K562 (cell line): ENCODE data around the gene TRIM47. TPM values are rescaled to one million over a fixed set of nuclear protein-coding genes. Genes with fewer than 3 reads are reported as not detected.

Source experiments
- EP400 ChIP-seq: fragments of 450-650 bp; IDR thresholded peaks from 2 replicates; pipeline ENCODE4 v1.6.1; 2017; ENCODE audit warnings: antibody characterized with exemption, mild to moderate bottlenecking, moderate library complexity
- GTF2A2 ChIP-seq: IDR thresholded peaks from 2 replicates; pipeline ENCODE4 v1.6.1; 2016; ENCODE audit warnings: mild to moderate bottlenecking, missing genetic modification characterization, missing compliant biosample characterization
- HMGN3 ChIP-seq: IDR thresholded peaks from 2 replicates; pipeline ENCODE4 v1.6.1; 2011; ENCODE audit warnings: borderline replicate concordance, low read depth, mild to moderate bottlenecking, mixed read lengths, low read length; ENCODE audit not compliant: insufficient read length; ENCODE audit errors: extremely low read depth
- MCM5 ChIP-seq: fragments of 450-650 bp; IDR thresholded peaks from 2 replicates; pipeline ENCODE4 v1.6.1; 2016; ENCODE audit warnings: low read depth
- NFE2L1 ChIP-seq: fragments of 450-650 bp; IDR thresholded peaks from 2 replicates; pipeline ENCODE4 v1.6.1; 2016; ENCODE audit warnings: missing genetic modification characterization, low read depth, mild to moderate bottlenecking, missing compliant biosample characterization, moderate library complexity, borderline replicate concordance
- RFX5 ChIP-seq: IDR thresholded peaks from 2 replicates; pipeline ENCODE4 v1.6.1; 2011; ENCODE audit warnings: low read depth, mild to moderate bottlenecking, improper control_type of control experiment, low read length
- SIN3B ChIP-seq: fragments of 450-650 bp; IDR thresholded peaks from 2 replicates; pipeline ENCODE4 v1.6.1; 2017; ENCODE audit warnings: low read depth, mild to moderate bottlenecking, moderate library complexity
- TAF15 ChIP-seq: fragments of 200-400 bp; formaldehyde crosslinking; IDR thresholded peaks from 2 replicates; pipeline ENCODE4 v1.6.1; 2017; ENCODE audit warnings: mild to moderate bottlenecking, low read depth, low read length, moderate library complexity
- ZBTB17 ChIP-seq: fragments of 450-650 bp; formaldehyde crosslinking; IDR thresholded peaks from 2 replicates; pipeline ENCODE4 v1.4.0; 2020; ENCODE audit warnings: mild to moderate bottlenecking
- ZNF232 ChIP-seq: sonication (generic); formaldehyde crosslinking; IDR thresholded peaks from 2 replicates; pipeline ENCODE4 v1.8.0; 2022; ENCODE audit warnings: mild to moderate bottlenecking, missing genetic modification reagents
- ZNF24 ChIP-seq: fragments of 450-650 bp; IDR thresholded peaks from 2 replicates; pipeline ENCODE4 v1.6.1; 2016
- ZNF316 ChIP-seq: fragments of 450-650 bp; IDR thresholded peaks from 2 replicates; pipeline ENCODE4 v1.6.1; 2016
- ZSCAN29 ChIP-seq: fragments of 450-650 bp; IDR thresholded peaks from 2 replicates; pipeline ENCODE4 v1.6.1; 2017
- polyA plus RNA-seq, 8 experiments: library from polyadenylated mRNA; depleted of rRNA in 4 of 8; stranded (reverse) in 5 of 8; unstranded in 3 of 8; fragments of >200 nt; fragmentation: Nextera tagmentation in 2 of 8; fragmentation: Illumina TruSeq in 1 of 8; extraction: Ambion mirVana in 2 of 8; extraction: Trizol in 1 of 8; gene quantifications; 2 replicates each; pipeline versions ENCODE4 v1.2.1 to v1.2.3, GENCODE V29; 2011 to 2014; ENCODE audit warnings: inconsistent platforms in 1 of 8, missing spikeins in 1 of 8
- total RNA-seq, 7 experiments: library from RNA; depleted of rRNA in 6 of 7; stranded (reverse); fragments of >200 nt in 6 of 7; fragmentation: Illumina TruSeq in 2 of 7; extraction: Trizol in 2 of 7; gene quantifications; 2 replicates each; pipeline versions ENCODE4 v1.2.1 to v1.2.3, GENCODE V29; 2011 to 2021; ENCODE audit warnings: low replicate concordance in 1 of 7
- TF ChIP-seq, protein P1 (sequence below): fragments of 450-650 bp; IDR thresholded peaks from 2 replicates; pipeline ENCODE4 v1.6.1; 2017; ENCODE audit warnings: antibody characterized with exemption
- TF ChIP-seq, protein P2 (sequence below): sonication (generic); formaldehyde crosslinking; IDR thresholded peaks from 2 replicates; pipeline ENCODE4 v1.8.1; 2023; ENCODE audit warnings: mild to moderate bottlenecking, missing genetic modification reagents
- TF ChIP-seq, protein P3 (sequence below): IDR thresholded peaks from 2 replicates; pipeline ENCODE4 v1.6.1; 2012; ENCODE audit warnings: low read depth, low read length, improper control_type of control experiment, borderline replicate concordance
- TF ChIP-seq, protein P4 (sequence below): fragments of 450-650 bp; IDR thresholded peaks from 2 replicates; pipeline ENCODE4 v1.6.1; 2016; ENCODE audit warnings: antibody characterized with exemption
- TF ChIP-seq, protein P5 (sequence below): fragments of 450-650 bp; formaldehyde crosslinking; IDR thresholded peaks from 2 replicates; pipeline ENCODE4 v1.4.0; 2020; ENCODE audit warnings: mild to moderate bottlenecking
- TF ChIP-seq, protein P6 (sequence below): fragments of 250-450 bp; sonication (Bioruptor Pico); IDR thresholded peaks from 2 replicates; pipeline ENCODE4 v1.5.1; 2021; ENCODE audit warnings: mild to moderate bottlenecking

TRIM47 gene
- total and polyA plus RNA-seq, 9 of the 15 experiments (the other 6 are each of a cell fraction or from before 2014, with no cell fraction given), result 0.56 to 6.1 (median 3.2) TPM

DNA sequence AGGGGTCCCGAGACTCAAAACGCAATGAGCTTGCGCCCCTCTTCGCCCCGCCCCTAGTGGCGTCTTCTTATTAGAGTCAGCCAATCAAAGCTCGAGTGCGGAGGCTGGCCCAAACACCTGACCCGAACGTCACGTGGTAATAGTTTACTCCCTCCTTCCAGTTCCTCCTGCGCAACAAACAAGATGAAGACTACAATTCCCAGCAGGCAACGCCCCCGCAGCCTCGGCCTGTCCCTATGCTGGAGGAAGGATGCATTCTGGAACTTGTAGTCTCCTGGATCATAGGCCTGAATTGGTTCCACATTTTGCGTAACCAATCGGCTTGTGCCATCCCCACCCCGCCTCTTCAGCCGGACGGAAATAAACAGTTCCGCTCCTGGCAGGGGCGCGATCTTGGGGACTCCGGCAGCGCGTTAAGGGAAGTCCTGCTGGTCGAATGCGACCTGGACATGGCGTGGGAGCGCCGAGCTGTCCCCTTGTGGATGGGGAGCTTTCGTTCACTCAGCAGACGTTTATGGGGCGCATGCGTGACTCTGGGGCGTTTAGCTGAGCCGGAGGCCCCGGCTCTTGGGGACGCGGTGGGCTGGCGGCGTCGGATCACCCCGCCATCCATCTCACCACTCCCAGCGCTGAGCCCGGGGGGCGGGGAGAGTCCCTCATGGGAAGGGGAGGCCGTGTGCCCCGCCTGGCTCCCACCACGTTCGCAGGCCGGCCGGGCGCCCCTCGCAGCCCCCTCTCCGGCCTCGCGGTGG, 22.9 kb downstream of the TRIM47 start, which contains the start of gene WBP2 (continued):
- TF ChIP-seq EP400, result peak; percentile 88
- TF ChIP-seq, protein P1, sequence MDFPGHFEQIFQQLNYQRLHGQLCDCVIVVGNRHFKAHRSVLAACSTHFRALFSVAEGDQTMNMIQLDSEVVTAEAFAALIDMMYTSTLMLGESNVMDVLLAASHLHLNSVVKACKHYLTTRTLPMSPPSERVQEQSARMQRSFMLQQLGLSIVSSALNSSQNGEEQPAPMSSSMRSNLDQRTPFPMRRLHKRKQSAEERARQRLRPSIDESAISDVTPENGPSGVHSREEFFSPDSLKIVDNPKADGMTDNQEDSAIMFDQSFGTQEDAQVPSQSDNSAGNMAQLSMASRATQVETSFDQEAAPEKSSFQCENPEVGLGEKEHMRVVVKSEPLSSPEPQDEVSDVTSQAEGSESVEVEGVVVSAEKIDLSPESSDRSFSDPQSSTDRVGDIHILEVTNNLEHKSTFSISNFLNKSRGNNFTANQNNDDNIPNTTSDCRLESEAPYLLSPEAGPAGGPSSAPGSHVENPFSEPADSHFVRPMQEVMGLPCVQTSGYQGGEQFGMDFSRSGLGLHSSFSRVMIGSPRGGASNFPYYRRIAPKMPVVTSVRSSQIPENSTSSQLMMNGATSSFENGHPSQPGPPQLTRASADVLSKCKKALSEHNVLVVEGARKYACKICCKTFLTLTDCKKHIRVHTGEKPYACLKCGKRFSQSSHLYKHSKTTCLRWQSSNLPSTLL, result no peak
- TF ChIP-seq, protein P2, sequence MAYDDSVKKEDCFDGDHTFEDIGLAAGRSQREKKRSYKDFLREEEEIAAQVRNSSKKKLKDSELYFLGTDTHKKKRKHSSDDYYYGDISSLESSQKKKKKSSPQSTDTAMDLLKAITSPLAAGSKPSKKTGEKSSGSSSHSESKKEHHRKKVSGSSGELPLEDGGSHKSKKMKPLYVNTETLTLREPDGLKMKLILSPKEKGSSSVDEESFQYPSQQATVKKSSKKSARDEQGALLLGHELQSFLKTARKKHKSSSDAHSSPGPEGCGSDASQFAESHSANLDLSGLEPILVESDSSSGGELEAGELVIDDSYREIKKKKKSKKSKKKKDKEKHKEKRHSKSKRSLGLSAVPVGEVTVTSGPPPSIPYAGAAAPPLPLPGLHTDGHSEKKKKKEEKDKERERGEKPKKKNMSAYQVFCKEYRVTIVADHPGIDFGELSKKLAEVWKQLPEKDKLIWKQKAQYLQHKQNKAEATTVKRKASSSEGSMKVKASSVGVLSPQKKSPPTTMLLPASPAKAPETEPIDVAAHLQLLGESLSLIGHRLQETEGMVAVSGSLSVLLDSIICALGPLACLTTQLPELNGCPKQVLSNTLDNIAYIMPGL (CRISPR knock-in tag), result 0 out of 2 replicates have a peak, but pooled peaks have one; percentile 43
- TF ChIP-seq TAF15, result peak; percentile 74; the same call in 1 of the 2 replicates
- no peak for TF ChIP-seq ZNF316
- TF ChIP-seq, protein P3, sequence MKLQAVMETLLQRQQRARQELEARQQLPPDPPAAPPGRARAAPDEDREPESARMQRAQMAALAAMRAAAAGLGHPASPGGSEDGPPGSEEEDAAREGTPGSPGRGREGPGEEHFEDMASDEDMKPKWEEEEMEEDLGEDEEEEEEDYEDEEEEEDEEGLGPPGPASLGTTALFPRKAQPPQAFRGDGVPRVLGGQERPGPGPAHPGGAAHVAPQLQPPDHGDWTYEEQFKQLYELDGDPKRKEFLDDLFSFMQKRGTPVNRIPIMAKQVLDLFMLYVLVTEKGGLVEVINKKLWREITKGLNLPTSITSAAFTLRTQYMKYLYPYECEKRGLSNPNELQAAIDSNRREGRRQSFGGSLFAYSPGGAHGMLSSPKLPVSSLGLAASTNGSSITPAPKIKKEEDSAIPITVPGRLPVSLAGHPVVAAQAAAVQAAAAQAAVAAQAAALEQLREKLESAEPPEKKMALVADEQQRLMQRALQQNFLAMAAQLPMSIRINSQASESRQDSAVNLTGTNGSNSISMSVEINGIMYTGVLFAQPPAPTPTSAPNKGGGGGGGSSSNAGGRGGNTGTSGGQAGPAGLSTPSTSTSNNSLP, result no peak
- TF ChIP-seq ZBTB17 (CRISPR knock-in tag), result peak; percentile 97
- TF ChIP-seq NFE2L1 (tag), result no peak
- peak; percentile 19 for TF ChIP-seq HMGN3
- TF ChIP-seq, protein P4, sequence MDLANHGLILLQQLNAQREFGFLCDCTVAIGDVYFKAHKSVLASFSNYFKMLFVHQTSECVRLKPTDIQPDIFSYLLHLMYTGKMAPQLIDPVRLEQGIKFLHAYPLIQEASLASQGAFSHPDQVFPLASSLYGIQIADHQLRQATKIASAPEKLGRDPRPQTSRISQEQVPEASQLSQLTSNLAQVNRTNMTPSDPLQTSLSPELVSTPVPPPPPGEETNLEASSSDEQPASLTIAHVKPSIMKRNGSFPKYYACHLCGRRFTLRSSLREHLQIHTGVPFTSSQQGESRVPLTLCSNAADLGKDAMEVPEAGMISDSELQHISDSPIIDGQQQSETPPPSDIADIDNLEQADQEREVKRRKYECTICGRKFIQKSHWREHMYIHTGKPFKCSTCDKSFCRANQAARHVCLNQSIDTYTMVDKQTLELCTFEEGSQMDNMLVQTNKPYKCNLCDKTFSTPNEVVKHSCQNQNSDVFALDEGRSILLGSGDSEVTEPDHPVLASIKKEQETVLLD, result peak; percentile 31; the same call in 1 of the 2 replicates
- TF ChIP-seq, protein P5, sequence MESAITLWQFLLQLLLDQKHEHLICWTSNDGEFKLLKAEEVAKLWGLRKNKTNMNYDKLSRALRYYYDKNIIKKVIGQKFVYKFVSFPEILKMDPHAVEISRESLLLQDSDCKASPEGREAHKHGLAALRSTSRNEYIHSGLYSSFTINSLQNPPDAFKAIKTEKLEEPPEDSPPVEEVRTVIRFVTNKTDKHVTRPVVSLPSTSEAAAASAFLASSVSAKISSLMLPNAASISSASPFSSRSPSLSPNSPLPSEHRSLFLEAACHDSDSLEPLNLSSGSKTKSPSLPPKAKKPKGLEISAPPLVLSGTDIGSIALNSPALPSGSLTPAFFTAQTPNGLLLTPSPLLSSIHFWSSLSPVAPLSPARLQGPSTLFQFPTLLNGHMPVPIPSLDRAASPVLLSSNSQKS (CRISPR knock-in tag), result no peak
- TF ChIP-seq RFX5, result no peak
- no peak for TF ChIP-seq GTF2A2 (tag)
- TF ChIP-seq ZNF232 (CRISPR knock-in tag), result no peak
- TF ChIP-seq SIN3B, result peak; percentile 77
- no peak for TF ChIP-seq ZSCAN29
- TF ChIP-seq, protein P6, sequence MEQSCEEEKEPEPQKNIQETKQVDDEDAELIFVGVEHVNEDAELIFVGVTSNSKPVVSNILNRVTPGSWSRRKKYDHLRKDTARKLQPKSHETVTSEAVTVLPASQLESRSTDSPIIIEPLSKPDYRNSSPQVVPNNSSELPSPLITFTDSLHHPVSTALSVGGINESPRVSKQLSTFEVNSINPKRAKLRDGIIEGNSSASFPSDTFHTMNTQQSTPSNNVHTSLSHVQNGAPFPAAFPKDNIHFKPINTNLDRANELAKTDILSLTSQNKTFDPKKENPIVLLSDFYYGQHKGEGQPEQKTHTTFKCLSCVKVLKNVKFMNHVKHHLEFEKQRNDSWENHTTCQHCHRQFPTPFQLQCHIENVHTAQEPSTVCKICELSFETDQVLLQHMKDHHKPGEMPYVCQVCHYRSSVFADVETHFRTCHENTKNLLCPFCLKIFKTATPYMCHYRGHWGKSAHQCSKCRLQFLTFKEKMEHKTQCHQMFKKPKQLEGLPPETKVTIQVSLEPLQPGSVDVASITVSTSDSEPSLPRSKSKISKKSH (CRISPR knock-in tag), result no peak
- no peak for TF ChIP-seq MCM5
- peak; percentile 98 for TF ChIP-seq ZNF24
